Aortic smooth muscle cell (primary cell): ENCODE data around the gene MRTFB. TPM values are rescaled to one million over a fixed set of nuclear protein-coding genes. Genes with fewer than 3 reads are reported as not detected.

Source experiments
- total RNA-seq: library from RNA; depleted of rRNA; stranded (reverse); fragments of >200 nt; gene quantifications from 2 replicates; pipeline ENCODE4 v1.2.3, GENCODE V29; 2014

The MRTFB gene, protein sequence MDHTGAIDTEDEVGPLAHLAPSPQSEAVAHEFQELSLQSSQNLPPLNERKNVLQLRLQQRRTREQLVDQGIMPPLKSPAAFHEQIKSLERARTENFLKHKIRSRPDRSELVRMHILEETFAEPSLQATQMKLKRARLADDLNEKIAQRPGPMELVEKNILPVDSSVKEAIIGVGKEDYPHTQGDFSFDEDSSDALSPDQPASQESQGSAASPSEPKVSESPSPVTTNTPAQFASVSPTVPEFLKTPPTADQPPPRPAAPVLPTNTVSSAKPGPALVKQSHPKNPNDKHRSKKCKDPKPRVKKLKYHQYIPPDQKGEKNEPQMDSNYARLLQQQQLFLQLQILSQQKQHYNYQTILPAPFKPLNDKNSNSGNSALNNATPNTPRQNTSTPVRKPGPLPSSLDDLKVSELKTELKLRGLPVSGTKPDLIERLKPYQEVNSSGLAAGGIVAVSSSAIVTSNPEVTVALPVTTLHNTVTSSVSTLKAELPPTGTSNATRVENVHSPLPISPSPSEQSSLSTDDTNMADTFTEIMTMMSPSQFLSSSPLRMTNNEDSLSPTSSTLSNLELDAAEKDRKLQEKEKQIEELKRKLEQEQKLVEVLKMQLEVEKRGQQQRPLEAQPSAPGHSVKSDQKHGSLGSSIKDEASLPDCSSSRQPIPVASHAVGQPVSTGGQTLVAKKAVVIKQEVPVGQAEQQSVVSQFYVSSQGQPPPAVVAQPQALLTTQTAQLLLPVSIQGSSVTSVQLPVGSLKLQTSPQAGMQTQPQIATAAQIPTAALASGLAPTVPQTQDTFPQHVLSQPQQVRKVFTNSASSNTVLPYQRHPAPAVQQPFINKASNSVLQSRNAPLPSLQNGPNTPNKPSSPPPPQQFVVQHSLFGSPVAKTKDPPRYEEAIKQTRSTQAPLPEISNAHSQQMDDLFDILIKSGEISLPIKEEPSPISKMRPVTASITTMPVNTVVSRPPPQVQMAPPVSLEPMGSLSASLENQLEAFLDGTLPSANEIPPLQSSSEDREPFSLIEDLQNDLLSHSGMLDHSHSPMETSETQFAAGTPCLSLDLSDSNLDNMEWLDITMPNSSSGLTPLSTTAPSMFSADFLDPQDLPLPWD
- total RNA-seq = 3.8 and 5.3 TPM in 2 replicates

DNA sequence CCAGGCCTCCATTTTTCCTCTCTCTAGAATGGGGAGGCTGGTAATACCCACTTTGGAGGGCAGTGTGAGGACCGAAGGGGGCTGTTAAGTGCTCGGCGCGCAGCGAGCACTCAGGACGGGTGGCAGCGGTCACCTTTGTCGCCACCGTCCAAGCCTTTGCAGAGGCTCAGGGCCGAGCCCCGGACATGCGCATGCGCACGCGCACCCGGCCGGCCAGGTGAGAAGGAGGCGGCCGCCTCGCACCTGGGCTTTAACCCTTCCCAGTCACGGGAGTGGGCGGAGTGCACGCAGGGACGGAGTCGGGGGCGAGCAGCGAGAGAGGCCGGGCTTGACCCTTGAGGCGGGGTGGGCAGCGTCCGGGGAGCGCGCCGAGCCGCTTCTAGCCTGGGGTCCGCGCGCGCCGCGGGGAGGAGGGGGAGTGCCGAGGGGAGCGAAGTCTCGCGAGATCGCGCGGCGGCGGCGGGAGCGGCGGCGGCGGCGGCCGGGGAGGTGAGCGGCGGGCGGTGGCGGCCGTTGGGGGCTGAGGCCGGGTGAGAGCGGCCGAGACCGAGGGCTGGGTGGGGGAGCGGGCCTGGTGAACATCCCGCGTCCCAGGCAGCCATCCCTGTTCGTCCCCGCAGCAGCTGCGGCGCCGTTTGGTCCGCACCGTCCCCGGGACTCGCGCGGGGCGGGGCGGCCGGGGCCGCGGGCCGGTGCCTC is at the start of gene MRTFB:
Gene MRTFB (plus strand): TSS at position 443 of the 699 bp plus-strand sequence. CDS start 69,288 bp downstream, outside the sequence.

Other genes starting within 250 kb of the MRTFB start
- 7.5 and 8.8 TPM in 2 replicates for gene ERCC4, start 151.2 kb upstream of the MRTFB start, total RNA-seq